BJ (cell line): ENCODE results near the gene MAP6. TPM values are rescaled to one million over a fixed set of nuclear protein-coding genes. Genes with fewer than 3 reads are reported as not detected.

ENCODE experiments used
- CTCF ChIA-PET: fragments of 350-600 bp; formaldehyde crosslinking; extraction: SDS; loops from one replicate; lab custom pipeline; 2021; ENCODE audit warnings: antibody characterized with exemption, inconsistent platforms; lab: Yijun Ruan, JAX
- POLR2A ChIA-PET: fragments of 300-600 bp; sonication (Branson Sonifier 250); formaldehyde crosslinking; extraction: SDS; loops from one replicate; lab custom pipeline; 2021; ENCODE audit warnings: antibody characterized with exemption; lab: Charles Lee
- DNase-seq: peaks from one replicate; pipeline ENCODE4 v3.0.0-alpha.2; 2011; ENCODE audit warnings: low read depth
- H3K27me3 ChIP-seq: 2 replicates; pipeline ENCODE4 v1.6.0; 2011; ENCODE audit warnings: low read length; ENCODE audit not compliant: control insufficient read depth, insufficient read depth
- H3K36me3 ChIP-seq: 2 replicates; pipeline ENCODE4 v1.5.1; 2011; ENCODE audit warnings: low read length; ENCODE audit not compliant: control insufficient read depth, insufficient read depth
- H3K4me3 ChIP-seq: 2 replicates; pipeline ENCODE4 v1.5.1; 2011; ENCODE audit warnings: low read depth, mild to moderate bottlenecking, control low read depth, low read length
- polyA plus RNA-seq: library from polyadenylated mRNA; depleted of rRNA; stranded (reverse); fragments of >200 nt; gene quantifications from 2 replicates; pipeline ENCODE4 v1.2.3, GENCODE V29; 2011
- TF ChIP-seq, protein P1 (sequence below): IDR thresholded peaks from 2 replicates; pipeline ENCODE4 v1.5.1; 2011; ENCODE audit warnings: low read depth, mild to moderate bottlenecking, control low read depth, inconsistent platforms, low read length, moderate library complexity; ENCODE audit not compliant: insufficient read depth

Gene MAP6
- polyA plus RNA-seq, 1 experiment: 12.3 TPM

GRCh38 chr11:75563978-75564552 lies 104.8 kb downstream of the MAP6 start:
- no peak for DNase-seq
- POLR2A ChIA-PET: interaction anchor here (0.6 to 4.0 kb wide), 4 partner anchors 10 to 64 kb away, joined by 4 to 26 read pairs (median 6); no protein-coding TSS in a partner anchor
- Histone ChIP-seq H3K27me3 (no peaks in the 10 kb centered on the region), H3K4me3 (peak overlapping the region; percentile 96), H3K36me3 (peaks cover 36% of the 10 kb centered on the region)
- TF ChIP-seq, protein P1, sequence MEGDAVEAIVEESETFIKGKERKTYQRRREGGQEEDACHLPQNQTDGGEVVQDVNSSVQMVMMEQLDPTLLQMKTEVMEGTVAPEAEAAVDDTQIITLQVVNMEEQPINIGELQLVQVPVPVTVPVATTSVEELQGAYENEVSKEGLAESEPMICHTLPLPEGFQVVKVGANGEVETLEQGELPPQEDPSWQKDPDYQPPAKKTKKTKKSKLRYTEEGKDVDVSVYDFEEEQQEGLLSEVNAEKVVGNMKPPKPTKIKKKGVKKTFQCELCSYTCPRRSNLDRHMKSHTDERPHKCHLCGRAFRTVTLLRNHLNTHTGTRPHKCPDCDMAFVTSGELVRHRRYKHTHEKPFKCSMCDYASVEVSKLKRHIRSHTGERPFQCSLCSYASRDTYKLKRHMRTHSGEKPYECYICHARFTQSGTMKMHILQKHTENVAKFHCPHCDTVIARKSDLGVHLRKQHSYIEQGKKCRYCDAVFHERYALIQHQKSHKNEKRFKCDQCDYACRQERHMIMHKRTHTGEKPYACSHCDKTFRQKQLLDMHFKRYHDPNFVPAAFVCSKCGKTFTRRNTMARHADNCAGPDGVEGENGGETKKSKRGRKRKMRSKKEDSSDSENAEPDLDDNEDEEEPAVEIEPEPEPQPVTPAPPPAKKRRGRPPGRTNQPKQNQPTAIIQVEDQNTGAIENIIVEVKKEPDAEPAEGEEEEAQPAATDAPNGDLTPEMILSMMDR: peak; percentile 77
- CTCF ChIA-PET: interaction anchor here (0.5 to 9.8 kb wide), 10 partner anchors 10 to 443 kb away, joined by 3 to 74 read pairs (median 4); no protein-coding TSS in a partner anchor

DNA sequence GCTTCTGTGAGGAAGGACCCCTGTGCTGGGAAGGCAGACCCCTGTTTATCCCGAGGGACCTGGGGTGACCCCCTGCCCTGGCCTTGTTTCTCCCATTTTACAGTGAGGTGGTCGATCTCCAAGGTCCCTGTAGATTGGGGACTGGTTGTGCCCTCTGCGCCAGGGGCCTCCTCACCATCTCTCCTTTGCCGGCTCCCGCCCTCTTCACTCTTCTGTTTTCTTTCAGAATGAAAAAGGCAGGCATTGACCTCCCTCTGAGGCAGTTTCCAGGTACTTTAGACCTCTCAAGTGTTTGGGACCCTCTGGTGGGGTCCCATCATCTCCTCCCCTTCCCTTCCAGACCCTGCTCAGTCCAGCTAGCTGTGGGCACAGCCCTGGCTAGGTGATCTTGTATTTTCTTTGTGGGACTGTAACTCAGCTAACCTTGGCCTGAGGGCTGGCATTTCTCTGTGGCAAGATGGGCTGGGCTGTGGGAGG lies 105.3 kb downstream of the MAP6 start:
- ChIA-PET CTCF (interaction anchor here (0.9 to 9.8 kb wide), 7 partner anchors 9 to 274 kb away, joined by 3 to 74 read pairs (median 5); no protein-coding TSS in a partner anchor), POLR2A (interaction anchor here (0.6 to 4.0 kb wide), 4 partner anchors 9 to 64 kb away, joined by 4 to 26 read pairs (median 14); no protein-coding TSS in a partner anchor)
- TF ChIP-seq, protein P1: no peak
- no peak for DNase-seq
- H3K27me3 ChIP-seq: no peaks in the 10 kb centered on the region
- peak overlapping the region; percentile 96 for H3K4me3 ChIP-seq
- peaks cover 31% of the 10 kb centered on the region for H3K36me3 ChIP-seq

DNA sequence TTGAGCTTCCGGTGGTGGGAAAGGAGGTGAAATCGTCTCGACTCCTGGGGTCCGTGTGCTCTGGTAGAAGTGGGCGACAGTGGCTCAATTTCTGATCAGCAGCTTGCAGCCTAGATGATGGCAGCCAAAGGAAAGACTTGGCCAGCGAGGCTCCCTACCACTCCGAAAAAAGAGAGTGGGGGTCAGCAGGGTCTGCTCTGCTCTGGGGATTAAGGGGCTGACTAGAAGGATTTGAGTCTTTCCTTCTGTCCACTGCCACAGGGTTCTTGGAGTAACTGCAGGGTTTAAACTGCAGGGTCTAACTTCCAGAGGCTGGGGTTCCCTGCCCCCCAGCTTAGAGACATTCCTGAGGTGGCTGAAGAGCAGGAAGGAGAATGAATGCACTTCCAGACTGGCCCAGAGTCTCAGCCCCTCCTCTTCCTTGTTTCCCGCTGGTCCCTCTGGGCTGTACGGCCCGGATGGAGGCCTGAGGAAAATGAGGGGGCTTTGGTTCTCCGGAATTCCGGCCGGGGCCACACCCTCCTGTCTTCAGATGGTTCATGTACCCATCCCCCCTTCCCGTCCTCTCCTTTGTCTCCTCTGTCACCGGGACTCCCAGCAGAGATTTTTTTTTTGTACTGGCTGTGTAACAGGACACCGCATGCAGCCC lies 105.9 kb downstream of the MAP6 start:
- Histone ChIP-seq H3K36me3 (peaks cover 26% of the 10 kb centered on the region), H3K27me3 (no peaks in the 10 kb centered on the region), H3K4me3 (peak overlapping the region; percentile 96)
- TF ChIP-seq, protein P1: no peak
- DNase-seq: no peak
- POLR2A ChIA-PET: interaction anchor here (0.6 to 2.2 kb wide), 4 partner anchors 9 to 620 kb away, joined by 3 to 22 read pairs (median 4); no protein-coding TSS in a partner anchor
- CTCF ChIA-PET: interaction anchor here (0.9 to 9.8 kb wide), 7 partner anchors 9 to 273 kb away, joined by 3 to 74 read pairs (median 5); no protein-coding TSS in a partner anchor

DNA sequence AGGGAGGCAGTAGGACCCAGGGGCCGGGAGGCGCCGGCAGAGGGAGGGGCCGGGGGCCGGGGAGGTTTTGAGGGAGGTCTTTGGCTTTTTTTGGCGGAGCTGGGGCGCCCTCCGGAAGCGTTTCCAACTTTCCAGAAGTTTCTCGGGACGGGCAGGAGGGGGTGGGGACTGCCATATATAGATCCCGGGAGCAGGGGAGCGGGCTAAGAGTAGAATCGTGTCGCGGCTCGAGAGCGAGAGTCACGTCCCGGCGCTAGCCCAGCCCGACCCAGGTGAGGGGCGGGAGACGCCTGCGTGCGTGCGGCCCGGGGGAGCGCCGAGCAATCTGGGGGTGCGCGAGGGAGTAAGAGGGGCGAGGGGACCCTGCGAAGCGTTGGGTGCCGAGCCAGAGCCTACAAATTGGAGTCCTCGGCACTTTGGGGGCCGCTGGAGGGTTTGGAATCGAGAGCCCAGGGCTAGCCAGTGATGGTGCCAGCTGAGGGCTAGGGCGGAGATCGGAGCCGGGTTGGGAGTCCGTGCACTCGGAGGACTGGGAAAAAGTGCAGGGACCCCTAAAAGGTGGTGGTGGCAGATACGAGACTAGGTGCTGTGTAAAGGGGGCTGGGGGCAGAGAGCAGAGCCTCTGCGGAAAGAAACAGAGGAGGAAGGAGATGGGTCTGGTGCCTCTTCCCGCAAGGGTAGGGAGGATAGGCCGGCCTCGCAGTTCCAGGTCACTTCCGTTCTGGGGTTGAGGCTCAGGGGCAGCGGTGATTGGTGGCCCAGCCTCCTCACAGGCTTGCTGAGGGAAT lies 106.6 kb downstream of the MAP6 start, which contains the start of gene SERPINH1:
Gene SERPINH1 (plus strand): TSS at position 206 of the 788 bp plus-strand sequence. CDS start 4,097 bp downstream, outside the sequence.
- CTCF ChIA-PET: interaction anchor here (0.9 to 9.8 kb wide), 6 partner anchors 8 to 154 kb away, joined by 3 to 74 read pairs (median 6); no protein-coding TSS in a partner anchor
- Histone ChIP-seq H3K27me3 (no peaks in the 10 kb centered on the region), H3K36me3 (peaks cover 19% of the 10 kb centered on the region), H3K4me3 (peak within 1 kb of the TSS; percentile 96)
- TF ChIP-seq, protein P1: no peak
- DNase-seq: no peak
- POLR2A ChIA-PET: interaction anchor here (0.5 to 1.7 kb wide), 5 partner anchors 8 to 621 kb away, joined by 3 to 22 read pairs (median 3); no protein-coding TSS in a partner anchor
